IPS-20b (cell line): ENCODE measurements around the gene RWDD1.

Source experiments
- H3K27ac ChIP-seq: one replicate; pipeline ENCODE4 v1.5.1; 2013; ENCODE audit warnings: low read length
- H3K27me3 ChIP-seq: 2 replicates; pipeline ENCODE4 v1.6.1; 2013; ENCODE audit warnings: mild to moderate bottlenecking, low read length, inconsistent platforms; ENCODE audit not compliant: insufficient read depth
- H3K36me3 ChIP-seq: 2 replicates; pipeline ENCODE4 v1.6.1; 2013; ENCODE audit warnings: low read depth, mild to moderate bottlenecking, inconsistent platforms, low read length, moderate library complexity; ENCODE audit not compliant: insufficient read depth
- H3K4me1 ChIP-seq: 2 replicates; pipeline ENCODE4 v1.6.1; 2013; ENCODE audit warnings: mild to moderate bottlenecking, control low read depth, inconsistent platforms, low read length, moderate library complexity; ENCODE audit not compliant: insufficient read depth
- H3K4me3 ChIP-seq: 2 replicates; pipeline ENCODE4 v1.5.1; 2013; ENCODE audit warnings: mild to moderate bottlenecking, low read length, inconsistent platforms
- H3K9ac ChIP-seq: 2 replicates; pipeline ENCODE4 v1.6.1; 2013; ENCODE audit warnings: low read depth, mild to moderate bottlenecking, inconsistent platforms, low read length, moderate library complexity
- H3K9me3 ChIP-seq: 2 replicates; pipeline ENCODE4 v1.6.1; 2013; ENCODE audit warnings: mild to moderate bottlenecking, low read depth, low read length, inconsistent platforms; ENCODE audit not compliant: insufficient read depth

Gene RWDD1

DNA sequence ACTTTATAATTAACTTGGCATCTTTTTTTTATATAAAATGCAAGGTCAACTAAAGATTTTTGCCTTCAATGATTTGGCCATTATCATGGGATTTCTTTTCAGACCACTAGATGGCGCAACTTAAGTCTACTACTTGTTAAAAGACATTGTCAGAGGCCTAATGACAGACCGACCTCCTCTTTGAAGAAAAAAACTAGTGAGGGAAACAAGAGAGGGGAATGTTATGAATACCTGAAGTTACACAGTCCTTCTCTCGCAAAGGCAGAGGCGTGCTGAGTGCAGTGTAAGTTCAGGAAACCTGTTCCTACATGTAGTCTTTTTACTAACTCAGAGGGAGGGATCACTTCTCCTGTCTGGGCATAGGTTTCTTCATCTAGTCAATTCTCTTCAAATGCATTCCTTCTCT, 35.1 kb upstream of the RWDD1 start:
- H3K27ac ChIP-seq: no peak overlapping the region
- no peaks in the 10 kb centered on the region for H3K36me3 ChIP-seq
- no peak overlapping the region for H3K4me3 ChIP-seq
- peaks cover 14% of the 10 kb centered on the region for H3K4me1 ChIP-seq
- H3K27me3 ChIP-seq: no peaks in the 10 kb centered on the region
- no peak overlapping the region for H3K9ac ChIP-seq
- no peaks in the 10 kb centered on the region for H3K9me3 ChIP-seq

DNA sequence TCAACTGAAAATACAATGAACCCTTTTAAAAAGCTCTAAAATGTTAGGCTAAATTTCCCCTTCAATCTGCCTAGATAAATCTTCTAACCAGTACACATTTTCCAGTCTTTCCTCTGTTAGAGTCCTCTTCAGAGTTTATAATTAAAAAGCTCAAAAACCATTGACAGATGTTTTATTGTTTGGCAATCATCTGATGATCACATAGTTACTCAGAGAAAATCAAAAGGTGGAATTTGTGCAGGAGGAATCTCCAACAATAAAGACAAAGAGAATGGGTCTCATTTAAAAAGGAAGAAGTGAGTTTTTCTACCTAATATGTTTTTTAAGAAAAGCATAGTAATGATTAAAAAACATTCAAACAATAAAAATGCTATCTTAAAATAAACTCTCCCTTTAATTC, 28.9 kb upstream of the RWDD1 start:
- Histone ChIP-seq H3K27ac (no peak overlapping the region), H3K4me1 (no peaks in the 10 kb centered on the region), H3K27me3 (no peaks in the 10 kb centered on the region), H3K4me3 (no peak overlapping the region), H3K9me3 (no peaks in the 10 kb centered on the region), H3K36me3 (no peaks in the 10 kb centered on the region), H3K9ac (no peak overlapping the region)

DNA sequence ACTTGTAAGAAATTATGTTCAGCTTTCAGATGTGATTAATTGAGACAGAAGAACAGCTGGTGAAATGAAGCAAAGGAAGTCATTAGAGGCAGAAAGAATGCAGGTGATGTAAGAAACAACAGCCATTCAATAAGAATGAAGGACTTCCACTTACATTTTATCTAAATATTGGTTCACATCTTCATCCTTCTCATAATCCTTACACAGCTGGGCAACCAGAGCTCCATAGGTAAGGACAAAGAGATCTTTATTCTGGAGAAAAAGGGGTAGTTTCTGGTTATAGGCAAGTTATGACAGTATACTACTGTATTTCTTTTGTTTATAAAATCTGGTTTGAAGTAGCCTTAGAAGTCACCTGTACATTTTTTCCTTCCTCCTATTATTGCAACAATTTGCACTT, 28.2 kb upstream of the RWDD1 start:
- Histone ChIP-seq H3K36me3 (no peaks in the 10 kb centered on the region), H3K27ac (no peak overlapping the region), H3K9ac (no peak overlapping the region), H3K4me3 (no peak overlapping the region), H3K9me3 (no peaks in the 10 kb centered on the region), H3K27me3 (no peaks in the 10 kb centered on the region), H3K4me1 (no peaks in the 10 kb centered on the region)

DNA sequence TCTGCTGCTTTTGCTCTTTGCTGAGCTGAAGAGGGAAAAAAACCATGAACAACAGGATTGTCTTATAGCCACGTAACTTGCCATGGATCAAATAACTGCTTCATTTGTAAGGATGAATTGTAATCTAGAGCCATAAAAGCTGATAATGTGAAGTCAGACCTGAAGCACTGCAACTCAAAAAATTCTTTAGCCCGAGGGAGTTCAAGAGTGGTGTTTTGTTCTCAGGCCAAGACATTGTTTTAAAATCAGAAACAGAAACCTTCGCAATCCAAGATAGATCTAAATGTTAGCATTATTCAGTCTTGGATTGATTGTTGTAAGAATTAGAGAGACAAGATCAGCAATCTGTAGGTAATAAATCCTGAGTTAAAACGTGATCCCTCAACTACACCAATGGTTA, 25.7 kb upstream of the RWDD1 start, which contains the start of gene TRAPPC3L:
Gene TRAPPC3L, minus strand, starts transcription at position 34 of the 400 bp plus-strand sequence. CDS start 170 bp downstream, outside the sequence.
- Histone ChIP-seq H3K27ac (no peak within 1 kb of the TSS), H3K27me3 (no peaks in the 10 kb centered on the region), H3K36me3 (no peaks in the 10 kb centered on the region), H3K9ac (no peak within 1 kb of the TSS), H3K4me1 (no peaks in the 10 kb centered on the region), H3K9me3 (no peaks in the 10 kb centered on the region), H3K4me3 (no peak within 1 kb of the TSS)

DNA sequence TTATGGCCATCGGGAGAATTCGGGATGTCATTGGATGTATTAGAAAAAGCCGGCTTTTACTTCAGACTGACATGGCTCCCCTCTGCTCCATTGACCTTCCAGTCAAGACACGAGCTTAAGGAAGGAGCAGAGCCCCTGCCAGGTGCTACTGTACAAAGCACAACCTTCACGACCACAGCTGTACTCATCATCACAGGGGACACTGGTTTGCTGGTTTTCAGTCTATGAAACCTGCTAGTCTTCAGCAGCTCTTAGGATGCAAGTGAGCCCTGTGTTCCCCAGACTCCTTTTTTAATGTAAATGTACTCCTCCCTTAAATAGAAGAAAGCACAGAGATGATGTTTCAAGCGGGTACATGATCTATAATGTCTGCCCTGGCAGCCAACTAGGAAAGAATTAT, 23.9 kb upstream of the RWDD1 start:
- H3K4me3 ChIP-seq: no peak overlapping the region
- no peaks in the 10 kb centered on the region for H3K36me3 ChIP-seq
- no peaks in the 10 kb centered on the region for H3K9me3 ChIP-seq
- no peak overlapping the region for H3K9ac ChIP-seq
- H3K27ac ChIP-seq: no peak overlapping the region
- H3K27me3 ChIP-seq: no peaks in the 10 kb centered on the region
- H3K4me1 ChIP-seq: no peaks in the 10 kb centered on the region

DNA sequence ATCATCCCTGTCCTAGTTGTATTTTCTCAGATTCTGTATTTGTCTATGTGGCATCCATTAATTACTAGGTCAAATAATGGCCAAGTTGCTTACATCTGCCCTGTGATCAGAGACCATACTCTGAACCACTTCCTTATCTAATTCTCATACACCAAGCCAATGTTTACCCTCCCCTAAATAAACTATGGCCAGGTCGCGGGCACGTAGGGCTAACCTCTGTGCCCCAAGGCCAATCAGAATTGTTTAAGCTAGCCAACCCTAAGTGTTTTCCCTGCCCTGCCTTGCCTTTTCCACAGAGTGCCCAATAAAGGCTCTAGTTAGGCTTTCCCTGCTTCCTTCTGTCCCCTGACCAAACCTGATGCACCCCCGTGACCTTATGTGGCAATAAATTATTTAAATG, 20.5 kb upstream of the RWDD1 start:
- Histone ChIP-seq H3K4me3 (no peak overlapping the region), H3K36me3 (no peaks in the 10 kb centered on the region), H3K9me3 (no peaks in the 10 kb centered on the region), H3K9ac (no peak overlapping the region), H3K27ac (no peak overlapping the region), H3K27me3 (no peaks in the 10 kb centered on the region), H3K4me1 (no peaks in the 10 kb centered on the region)

DNA sequence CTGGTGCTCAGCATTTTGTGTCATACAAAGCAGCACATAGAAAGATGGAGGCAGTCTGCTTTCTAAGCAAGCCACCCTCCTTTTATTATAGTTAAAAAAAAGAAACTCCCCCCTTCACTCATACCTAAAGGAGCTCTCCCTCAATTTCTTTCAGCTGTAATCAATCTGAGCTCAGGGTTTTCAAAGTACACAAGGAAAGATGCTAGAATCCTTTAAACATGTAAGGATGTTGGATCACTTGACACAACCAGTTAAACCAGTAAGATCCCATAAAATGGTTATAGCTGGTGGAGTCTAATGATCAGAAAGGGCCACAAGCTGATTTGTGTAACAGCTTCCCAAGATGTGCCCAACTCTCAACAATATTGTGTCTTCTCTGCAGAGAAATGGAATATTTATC, 17.9 kb upstream of the RWDD1 start, which contains the start of gene CALHM4:
Gene CALHM4, plus strand, starts transcription at position 301 of the 400 bp plus-strand sequence. Its CDS starts 43 bp downstream, at position 344.
- Histone ChIP-seq H3K9me3 (no peaks in the 10 kb centered on the region), H3K36me3 (no peaks in the 10 kb centered on the region), H3K9ac (no peak within 1 kb of the TSS), H3K4me1 (no peaks in the 10 kb centered on the region), H3K4me3 (no peak within 1 kb of the TSS), H3K27me3 (no peaks in the 10 kb centered on the region), H3K27ac (no peak within 1 kb of the TSS)

DNA sequence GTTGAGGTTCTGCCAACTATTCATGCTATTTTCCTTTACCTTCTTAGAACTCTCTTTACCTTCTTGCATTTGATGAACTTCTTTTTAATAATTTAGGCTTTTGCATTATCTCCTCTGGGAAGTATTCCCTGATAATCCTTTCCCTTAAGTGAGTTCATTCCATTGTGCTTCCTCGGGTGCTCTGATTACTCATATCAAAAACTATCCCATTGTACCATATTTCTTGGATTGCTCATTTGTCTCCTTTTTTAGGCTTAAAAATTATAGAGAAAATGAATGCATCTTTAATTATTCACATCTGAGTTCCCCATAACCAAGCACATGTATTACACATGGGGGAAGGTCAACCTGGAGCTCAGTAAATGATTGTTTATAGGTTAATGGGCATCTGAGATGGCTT, 15.2 kb upstream of the RWDD1 start:
- H3K9me3 ChIP-seq: no peaks in the 10 kb centered on the region
- no peak overlapping the region for H3K9ac ChIP-seq
- H3K4me3 ChIP-seq: no peak overlapping the region
- H3K4me1 ChIP-seq: no peaks in the 10 kb centered on the region
- H3K27ac ChIP-seq: no peak overlapping the region
- H3K27me3 ChIP-seq: no peaks in the 10 kb centered on the region
- H3K36me3 ChIP-seq: no peaks in the 10 kb centered on the region

DNA sequence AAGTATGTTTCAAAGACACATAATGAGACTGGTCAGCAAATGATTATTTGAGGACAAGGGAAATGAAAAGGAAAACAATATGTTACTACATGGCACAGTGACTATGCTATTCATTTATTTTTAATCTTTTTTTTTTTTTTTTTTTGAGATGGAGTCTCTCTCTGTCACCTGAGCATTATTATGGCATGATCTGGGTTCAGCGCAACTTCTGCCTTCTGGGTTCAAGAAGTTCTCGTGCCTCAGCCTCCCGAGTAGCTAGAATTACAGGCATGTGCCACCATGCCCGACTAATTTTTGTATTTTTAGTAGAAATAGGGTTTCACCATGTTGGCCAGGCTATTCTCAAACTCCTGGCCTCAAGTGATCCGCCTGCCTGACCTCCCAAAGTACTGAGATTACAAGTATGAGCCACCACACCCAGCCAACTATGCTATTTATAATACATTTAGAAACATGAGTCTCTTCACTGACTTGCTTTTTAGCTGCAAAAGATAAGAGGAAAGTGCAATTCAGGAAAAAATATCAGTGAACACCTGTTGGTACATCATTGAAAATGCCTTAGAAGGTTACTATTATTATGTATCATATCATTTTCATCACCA, 14.4 kb upstream of the RWDD1 start:
- no peak overlapping the region for H3K27ac ChIP-seq
- H3K4me3 ChIP-seq: no peak overlapping the region
- no peak overlapping the region for H3K9ac ChIP-seq
- no peaks in the 10 kb centered on the region for H3K9me3 ChIP-seq
- no peaks in the 10 kb centered on the region for H3K27me3 ChIP-seq
- no peaks in the 10 kb centered on the region for H3K36me3 ChIP-seq
- H3K4me1 ChIP-seq: no peaks in the 10 kb centered on the region

DNA sequence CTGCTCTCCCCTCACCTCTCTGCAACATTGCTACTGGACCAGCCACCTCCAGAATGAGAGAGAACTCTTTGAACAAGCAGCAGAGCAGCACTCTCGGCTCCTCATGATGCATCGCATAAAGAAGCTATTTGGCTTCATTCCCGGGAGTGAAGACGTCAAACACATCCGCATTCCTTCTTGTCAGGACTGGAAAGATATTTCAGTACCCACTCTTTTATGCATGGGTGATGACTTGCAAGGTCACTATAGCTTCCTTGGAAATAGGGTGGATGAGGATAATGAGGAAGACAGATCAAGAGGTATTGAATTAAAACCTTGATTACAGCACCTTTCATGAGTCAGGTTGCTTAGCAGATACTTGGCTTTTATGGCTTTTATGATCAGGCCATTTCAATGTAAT, 13.4 kb upstream of the RWDD1 start:
- H3K4me3 ChIP-seq: no peak overlapping the region
- no peaks in the 10 kb centered on the region for H3K4me1 ChIP-seq
- no peak overlapping the region for H3K27ac ChIP-seq

DNA sequence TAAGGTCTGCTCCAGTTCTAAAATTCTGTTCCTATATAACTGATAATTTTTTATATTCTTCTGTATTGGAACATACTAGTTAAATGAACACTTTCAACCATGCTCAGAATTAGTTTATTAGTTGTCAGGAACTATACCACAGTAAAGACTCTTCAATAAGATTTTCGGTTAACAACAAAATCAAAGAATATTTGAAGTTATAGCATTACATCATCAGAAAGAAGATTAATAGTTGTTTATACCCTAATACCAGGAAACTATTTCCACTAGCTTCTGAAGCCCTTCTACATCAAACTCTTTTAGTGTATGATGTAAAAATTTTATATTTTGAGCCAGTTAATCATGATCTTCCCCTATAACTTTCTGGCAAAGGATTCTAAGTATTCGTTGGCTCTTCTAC, 11.2 kb upstream of the RWDD1 start:
- no peaks in the 10 kb centered on the region for H3K4me1 ChIP-seq
- H3K9me3 ChIP-seq: no peaks in the 10 kb centered on the region
- no peaks in the 10 kb centered on the region for H3K27me3 ChIP-seq
- no peaks in the 10 kb centered on the region for H3K36me3 ChIP-seq
- no peak overlapping the region for H3K4me3 ChIP-seq
- H3K27ac ChIP-seq: no peak overlapping the region
- no peak overlapping the region for H3K9ac ChIP-seq

More for the DNA sequence above, 13.4 kb upstream of the RWDD1 start:
- H3K27me3 ChIP-seq: no peaks in the 10 kb centered on the region
- H3K9me3 ChIP-seq: no peaks in the 10 kb centered on the region
- H3K9ac ChIP-seq: no peak overlapping the region
- H3K36me3 ChIP-seq: no peaks in the 10 kb centered on the region

DNA sequence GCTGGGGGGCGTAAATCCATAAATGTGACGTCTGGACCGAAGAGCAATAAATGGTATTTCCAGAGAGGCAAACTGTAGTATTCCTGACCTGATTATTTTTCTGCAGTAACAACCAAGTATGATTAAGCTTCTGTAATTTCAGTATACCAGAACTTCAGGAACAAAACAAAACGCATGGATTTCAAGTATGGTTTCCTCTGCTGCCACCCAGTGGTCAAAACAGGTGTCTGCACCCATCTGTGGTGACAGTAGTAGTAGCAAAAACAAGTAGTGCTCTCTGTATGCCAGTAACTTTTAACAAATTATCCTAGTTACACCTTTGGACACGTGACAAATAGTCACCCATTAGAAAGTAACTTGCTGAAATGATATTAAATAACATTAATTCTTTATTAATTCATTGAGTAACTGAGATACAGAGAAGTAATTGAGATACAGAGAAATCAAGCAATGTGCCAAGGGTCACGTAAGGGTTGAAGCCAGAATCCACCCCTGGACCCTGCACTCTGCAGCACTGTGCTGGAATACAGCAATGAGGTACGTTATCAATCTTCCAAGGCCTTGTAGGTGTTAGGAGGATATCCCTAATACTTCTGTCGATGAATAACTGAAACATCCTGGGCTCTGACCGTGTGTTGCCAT, 9.8 kb upstream of the RWDD1 start:
- H3K9me3 ChIP-seq: no peaks in the 10 kb centered on the region
- H3K27ac ChIP-seq: no peak overlapping the region
- H3K9ac ChIP-seq: no peak overlapping the region

More for the DNA sequence above, 9.8 kb upstream of the RWDD1 start:
- H3K27me3 ChIP-seq: no peaks in the 10 kb centered on the region
- H3K36me3 ChIP-seq: no peaks in the 10 kb centered on the region
- H3K4me3 ChIP-seq: no peak overlapping the region
- no peaks in the 10 kb centered on the region for H3K4me1 ChIP-seq
